Stimulated activated CD4-positive, alpha-beta T cell treated with anti-CD3 and anti-CD28 coated beads, Interleukin-1b, Interleukin-23, amount 100 ng/mL, for 4 hours (primary cell): ENCODE measurements around the gene COX17.

Source experiments
- DNase-seq, 2 donors: peaks; one replicate each; pipeline ENCODE4 v3.0.0-alpha.2; 2020; ENCODE audit warnings: low read depth in 2 of 2

The COX17 gene

GRCh38 chr3:119645813-119646212 is 31.4 kb downstream of the COX17 start:
- DNase-seq: no peak

- no peak for DNase-seq
Observed at GRCh38 chr3:119644481-119644880, 32.7 kb downstream of the COX17 start.

GRCh38 chr3:119643528-119643927 is 33.7 kb downstream of the COX17 start:
- DNase-seq: no peak

GRCh38 chr3:119642746-119643473 is 34.3 kb downstream of the COX17 start:
- no peak for DNase-seq

- DNase-seq: no peak
Observed at GRCh38 chr3:119641416-119641815, 35.8 kb downstream of the COX17 start.

GRCh38 chr3:119639494-119640350 is 37.5 kb downstream of the COX17 start:
- no peak for DNase-seq

- DNase-seq: no peak
Observed at GRCh38 chr3:119637679-119638477, 39.3 kb downstream of the COX17 start.

GRCh38 chr3:119636891-119637611 is 40.2 kb downstream of the COX17 start:
- no peak for DNase-seq

GRCh38 chr3:119636249-119636648 is 41.0 kb downstream of the COX17 start:
- no peak for DNase-seq

- DNase-seq: no peak
Observed at GRCh38 chr3:119635719-119636118, 41.5 kb downstream of the COX17 start.

- no peak for DNase-seq
Observed at GRCh38 chr3:119632829-119633228, 44.4 kb downstream of the COX17 start.

- DNase-seq: no peak
Observed at GRCh38 chr3:119632216-119632615, 45.0 kb downstream of the COX17 start.

- no peak for DNase-seq
Observed at GRCh38 chr3:119631516-119631915, 45.7 kb downstream of the COX17 start.

- no peak for DNase-seq
Observed at GRCh38 chr3:119630880-119631329, 46.3 kb downstream of the COX17 start.

- DNase-seq: no peak
Observed at GRCh38 chr3:119630128-119630879, 46.9 kb downstream of the COX17 start.

GRCh38 chr3:119628816-119629445 is 48.3 kb downstream of the COX17 start:
- DNase-seq: no peak

- no peak for DNase-seq
Observed at GRCh38 chr3:119628390-119628789, 48.8 kb downstream of the COX17 start.

GRCh38 chr3:119627461-119627860 is 49.7 kb downstream of the COX17 start:
- DNase-seq: no peak

- DNase-seq: no peak
Observed at GRCh38 chr3:119626196-119626595, 51.0 kb downstream of the COX17 start.

GRCh38 chr3:119625451-119626153 is 51.6 kb downstream of the COX17 start:
- DNase-seq: no peak
